Bronchial epithelial cell (primary cell): Measurements from ENCODE around the gene CCDC197. TPM values are rescaled to one million over a fixed set of nuclear protein-coding genes. Genes with fewer than 3 reads are reported as not detected.

ENCODE experiments used
- DNase-seq: peaks from one replicate; pipeline ENCODE4 v3.0.0-alpha.2; 2010; ENCODE audit warnings: low read depth
- FAIRE-seq: peaks from 2 replicates; lab custom pipeline; 2011; peaks lifted over from hg19 to GRCh38; lab: Jason Lieb, UNC
- H3K27me3 ChIP-seq: 2 replicates; pipeline ENCODE4 v1.5.1; 2011; ENCODE audit warnings: low read length; ENCODE audit not compliant: control insufficient read depth, insufficient read depth
- H3K36me3 ChIP-seq: 2 replicates; pipeline ENCODE4 v1.5.1; 2011; ENCODE audit warnings: low read length; ENCODE audit not compliant: control insufficient read depth, insufficient read depth
- H3K4me3 ChIP-seq: 2 replicates; pipeline ENCODE4 v1.5.1; 2011; ENCODE audit warnings: mild to moderate bottlenecking, low read depth, low read length, control low read depth
- CTCF ChIP-seq: IDR thresholded peaks from 2 replicates; pipeline ENCODE4 v1.5.1; 2011; ENCODE audit warnings: mild to moderate bottlenecking, moderate library complexity, low read length, control low read depth, inconsistent platforms; ENCODE audit not compliant: insufficient read depth, severe bottlenecking
- total RNA-seq: library from RNA; depleted of rRNA; stranded (reverse); fragments of >200 nt; gene quantifications from 2 replicates; pipeline ENCODE4 v1.2.1, GENCODE V29; 2014

The CCDC197 gene
- total RNA-seq = not detected in 2 replicates

DNA sequence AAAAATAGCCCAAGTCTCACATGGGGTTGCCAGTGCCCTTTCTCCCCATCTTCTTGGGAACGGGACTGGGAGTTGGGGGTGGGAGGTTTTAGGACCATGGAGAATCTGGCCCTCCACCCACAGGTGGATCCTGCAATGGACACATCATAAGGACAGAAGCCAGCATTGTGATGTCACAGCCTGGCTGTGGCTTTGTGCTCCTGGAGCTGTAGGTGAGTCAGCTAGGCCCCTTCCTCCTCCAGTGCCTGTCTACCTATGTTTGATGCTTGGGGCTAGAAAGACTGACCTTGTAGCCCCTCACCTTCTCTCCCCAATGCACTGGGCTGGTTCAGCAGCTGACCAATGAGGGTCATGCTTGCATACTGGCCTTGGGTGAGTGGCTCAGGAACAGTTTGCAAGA, at the start of gene CCDC197:
CCDC197 (plus strand) TSS at position 220 of the 400 bp plus-strand sequence. CDS start 831 bp downstream, outside the sequence.
- FAIRE-seq (no peak), DNase-seq (peak; percentile 31)
- Histone ChIP-seq H3K36me3 (no peaks in the 10 kb centered on the region), H3K27me3 (peaks cover 2% of the 10 kb centered on the region), H3K4me3 (no peak within 1 kb of the TSS)
- no peak for TF ChIP-seq CTCF

DNA sequence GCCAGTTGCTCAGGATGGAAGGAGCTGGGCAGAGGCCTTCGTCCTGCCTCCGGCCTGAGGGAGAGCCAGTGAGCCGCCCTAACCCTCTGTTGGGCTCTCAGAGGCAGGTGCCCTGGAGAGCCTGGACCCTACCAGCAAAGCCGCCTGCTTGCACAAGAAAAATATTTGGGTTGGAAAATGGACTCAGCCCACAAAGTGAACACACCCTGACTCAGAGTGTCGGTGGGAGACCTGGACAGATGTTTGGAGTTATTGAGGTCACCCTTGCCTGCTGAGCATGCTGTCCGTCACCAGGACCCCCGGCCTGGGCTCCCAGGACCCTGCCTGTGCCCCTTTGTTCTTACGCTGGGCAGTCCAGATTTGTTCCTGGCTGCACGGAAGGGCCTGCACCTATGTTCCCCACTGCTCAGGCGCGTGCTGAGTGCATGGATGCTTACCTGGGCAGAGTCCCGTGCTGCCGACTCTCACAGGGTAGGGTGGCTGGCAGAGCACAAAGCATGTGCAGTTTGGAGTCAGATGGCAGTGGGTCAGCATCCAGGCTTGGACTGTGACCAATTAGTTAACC, 47.5 kb upstream of the CCDC197 start:
- DNase-seq (no peak), FAIRE-seq (no peak)
- Histone ChIP-seq H3K36me3 (no peaks in the 10 kb centered on the region), H3K4me3 (no peak overlapping the region), H3K27me3 (no peaks in the 10 kb centered on the region)
- no peak for TF ChIP-seq CTCF

- H3K4me3 ChIP-seq = no peak overlapping the region
- DNase-seq = no peak
- H3K36me3 ChIP-seq = no peaks in the 10 kb centered on the region
- FAIRE-seq = no peak
- no peaks in the 10 kb centered on the region for H3K27me3 ChIP-seq
- TF ChIP-seq CTCF = no peak
Measured at GRCh38 chr14:93950948-93951634, 46.0 kb upstream of the CCDC197 start.

- no peak for TF ChIP-seq CTCF
- Histone ChIP-seq H3K36me3 (no peaks in the 10 kb centered on the region), H3K4me3 (no peak overlapping the region), H3K27me3 (no peaks in the 10 kb centered on the region)
- DNase-seq (no peak), FAIRE-seq (no peak)
Measured at GRCh38 chr14:93951635-93952540, 45.2 kb upstream of the CCDC197 start.

DNA sequence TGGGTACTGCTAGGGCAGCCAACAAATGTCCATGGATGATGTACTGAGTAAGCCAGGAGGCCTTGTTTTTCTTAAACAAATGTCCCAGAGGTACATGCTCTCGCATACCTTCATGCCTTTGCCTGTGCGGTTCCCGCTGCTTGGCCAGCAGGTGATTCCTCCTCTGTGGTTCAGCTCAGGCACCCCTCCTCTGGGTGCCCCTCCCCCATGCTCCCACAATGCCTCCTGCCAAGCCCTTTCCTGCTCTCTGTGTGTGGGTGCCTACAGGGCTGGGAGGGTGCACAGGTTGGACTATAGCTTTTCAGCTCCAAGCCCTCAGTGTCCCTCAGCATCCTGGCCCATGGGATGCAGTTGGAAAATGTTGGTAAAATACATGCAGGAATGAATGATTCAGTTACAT, 44.3 kb upstream of the CCDC197 start:
- FAIRE-seq = no peak
- Histone ChIP-seq H3K27me3 (no peaks in the 10 kb centered on the region), H3K4me3 (no peak overlapping the region), H3K36me3 (no peaks in the 10 kb centered on the region)
- no peak for DNase-seq
- TF ChIP-seq CTCF = no peak
